Measurements from ENCODE around the gene GPS1. TPM values are rescaled to one million over a fixed set of nuclear protein-coding genes. Genes with fewer than 3 reads are reported as not detected.

The GPS1 gene
- total RNA-seq, 1 experiment from 2014 or later = 181 TPM

DNA sequence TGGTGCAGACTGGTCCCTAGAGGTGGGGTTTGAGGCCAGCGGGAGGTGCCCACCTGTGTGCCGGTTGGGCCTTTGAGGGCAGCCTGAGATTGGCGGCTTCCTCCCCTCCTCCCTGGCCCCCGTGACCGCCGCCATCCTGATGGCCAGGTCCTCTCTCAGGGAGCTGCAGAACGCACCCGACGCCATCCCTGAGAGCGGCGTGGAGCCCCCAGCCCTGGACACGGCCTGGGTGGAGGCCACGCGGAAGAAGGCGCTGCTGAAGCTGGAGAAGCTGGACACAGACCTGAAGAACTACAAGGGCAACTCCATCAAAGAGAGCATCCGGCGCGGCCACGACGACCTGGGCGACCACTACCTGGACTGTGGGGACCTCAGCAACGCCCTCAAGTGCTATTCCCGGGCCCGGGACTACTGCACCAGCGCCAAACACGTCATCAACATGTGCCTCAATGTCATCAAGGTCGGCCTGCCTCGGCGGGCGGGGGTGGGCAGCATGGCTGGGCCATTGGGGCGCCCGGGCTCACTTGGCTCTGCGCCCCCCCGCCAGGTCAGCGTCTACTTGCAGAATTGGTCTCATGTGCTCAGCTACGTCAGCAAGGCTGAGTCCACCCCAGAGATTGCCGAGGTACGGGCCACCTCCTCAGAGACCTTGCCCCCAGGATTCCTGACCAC lies 2.8 kb downstream of the GPS1 start:
- ATAC-seq (no peak), DNase-seq (ENCODE audit: low spot score) (no peak)
- Mint-ChIP-seq H3K27ac (no peak overlapping the region), H3K4me3 (no peak overlapping the region), H3K4me1 (peaks cover 4% of the 10 kb centered on the region), H3K36me3 (peaks cover 5% of the 10 kb centered on the region; the same call in 1 of the 2 replicates), H3K9me3 (no peaks in the 10 kb centered on the region), H3K27me3 (ENCODE audit: low read depth) (no peaks in the 10 kb centered on the region)
- ChIA-PET CTCF (interaction anchor here (5.8 kb wide), 1 partner anchor 24 kb away, joined by 31 read pairs; the partner anchor contains the start of gene RAC3), POLR2A (interaction anchor here (0.5 to 1.6 kb wide), 2 partner anchors 17 to 323 kb away, joined by 3 to 5 read pairs; partner anchors contain the start of gene DCXR)
- TF ChIP-seq, protein P1, sequence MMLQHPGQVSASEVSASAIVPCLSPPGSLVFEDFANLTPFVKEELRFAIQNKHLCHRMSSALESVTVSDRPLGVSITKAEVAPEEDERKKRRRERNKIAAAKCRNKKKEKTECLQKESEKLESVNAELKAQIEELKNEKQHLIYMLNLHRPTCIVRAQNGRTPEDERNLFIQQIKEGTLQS (CRISPR knock-in tag; conservative IDR thresholded peaks at IDR 0.05) = no peak
- TF ChIP-seq, protein P2, sequence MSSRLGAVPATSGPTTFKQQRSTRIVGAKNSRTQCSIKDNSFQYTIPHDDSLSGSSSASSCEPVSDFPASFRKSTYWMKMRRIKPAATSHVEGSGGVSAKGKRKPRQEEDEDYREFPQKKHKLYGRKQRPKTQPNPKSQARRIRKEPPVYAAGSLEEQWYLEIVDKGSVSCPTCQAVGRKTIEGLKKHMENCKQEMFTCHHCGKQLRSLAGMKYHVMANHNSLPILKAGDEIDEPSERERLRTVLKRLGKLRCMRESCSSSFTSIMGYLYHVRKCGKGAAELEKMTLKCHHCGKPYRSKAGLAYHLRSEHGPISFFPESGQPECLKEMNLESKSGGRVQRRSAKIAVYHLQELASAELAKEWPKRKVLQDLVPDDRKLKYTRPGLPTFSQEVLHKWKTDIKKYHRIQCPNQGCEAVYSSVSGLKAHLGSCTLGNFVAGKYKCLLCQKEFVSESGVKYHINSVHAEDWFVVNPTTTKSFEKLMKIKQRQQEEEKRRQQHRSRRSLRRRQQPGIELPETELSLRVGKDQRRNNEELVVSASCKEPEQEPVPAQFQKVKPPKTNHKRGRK (CRISPR knock-in tag; IDR thresholded peaks at IDR 0.05; ENCODE audit: borderline replicate concordance) = no peak
- TF ChIP-seq, protein P3, sequence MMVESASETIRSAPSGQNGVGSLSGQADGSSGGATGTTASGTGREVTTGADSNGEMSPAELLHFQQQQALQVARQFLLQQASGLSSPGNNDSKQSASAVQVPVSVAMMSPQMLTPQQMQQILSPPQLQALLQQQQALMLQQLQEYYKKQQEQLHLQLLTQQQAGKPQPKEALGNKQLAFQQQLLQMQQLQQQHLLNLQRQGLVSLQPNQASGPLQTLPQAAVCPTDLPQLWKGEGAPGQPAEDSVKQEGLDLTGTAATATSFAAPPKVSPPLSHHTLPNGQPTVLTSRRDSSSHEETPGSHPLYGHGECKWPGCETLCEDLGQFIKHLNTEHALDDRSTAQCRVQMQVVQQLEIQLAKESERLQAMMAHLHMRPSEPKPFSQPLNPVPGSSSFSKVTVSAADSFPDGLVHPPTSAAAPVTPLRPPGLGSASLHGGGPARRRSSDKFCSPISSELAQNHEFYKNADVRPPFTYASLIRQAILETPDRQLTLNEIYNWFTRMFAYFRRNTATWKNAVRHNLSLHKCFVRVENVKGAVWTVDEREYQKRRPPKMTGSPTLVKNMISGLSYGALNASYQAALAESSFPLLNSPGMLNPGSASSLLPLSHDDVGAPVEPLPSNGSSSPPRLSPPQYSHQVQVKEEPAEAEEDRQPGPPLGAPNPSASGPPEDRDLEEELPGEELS (CRISPR knock-in tag; IDR thresholded peaks at IDR 0.05) = no peak
- no peak for TF ChIP-seq NR3C1 (CRISPR knock-in tag; conservative IDR thresholded peaks at IDR 0.05; ENCODE audit: low read depth)
- TF ChIP-seq, protein P4, sequence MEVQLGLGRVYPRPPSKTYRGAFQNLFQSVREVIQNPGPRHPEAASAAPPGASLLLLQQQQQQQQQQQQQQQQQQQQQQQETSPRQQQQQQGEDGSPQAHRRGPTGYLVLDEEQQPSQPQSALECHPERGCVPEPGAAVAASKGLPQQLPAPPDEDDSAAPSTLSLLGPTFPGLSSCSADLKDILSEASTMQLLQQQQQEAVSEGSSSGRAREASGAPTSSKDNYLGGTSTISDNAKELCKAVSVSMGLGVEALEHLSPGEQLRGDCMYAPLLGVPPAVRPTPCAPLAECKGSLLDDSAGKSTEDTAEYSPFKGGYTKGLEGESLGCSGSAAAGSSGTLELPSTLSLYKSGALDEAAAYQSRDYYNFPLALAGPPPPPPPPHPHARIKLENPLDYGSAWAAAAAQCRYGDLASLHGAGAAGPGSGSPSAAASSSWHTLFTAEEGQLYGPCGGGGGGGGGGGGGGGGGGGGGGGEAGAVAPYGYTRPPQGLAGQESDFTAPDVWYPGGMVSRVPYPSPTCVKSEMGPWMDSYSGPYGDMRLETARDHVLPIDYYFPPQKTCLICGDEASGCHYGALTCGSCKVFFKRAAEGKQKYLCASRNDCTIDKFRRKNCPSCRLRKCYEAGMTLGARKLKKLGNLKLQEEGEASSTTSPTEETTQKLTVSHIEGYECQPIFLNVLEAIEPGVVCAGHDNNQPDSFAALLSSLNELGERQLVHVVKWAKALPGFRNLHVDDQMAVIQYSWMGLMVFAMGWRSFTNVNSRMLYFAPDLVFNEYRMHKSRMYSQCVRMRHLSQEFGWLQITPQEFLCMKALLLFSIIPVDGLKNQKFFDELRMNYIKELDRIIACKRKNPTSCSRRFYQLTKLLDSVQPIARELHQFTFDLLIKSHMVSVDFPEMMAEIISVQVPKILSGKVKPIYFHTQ (CRISPR knock-in tag; IDR thresholded peaks at IDR 0.05) = no peak
- no peak for TF ChIP-seq NR1H2 (CRISPR knock-in tag; IDR thresholded peaks at IDR 0.05)
- no peak for TF ChIP-seq MXD4 (CRISPR knock-in tag; IDR thresholded peaks at IDR 0.05; ENCODE audit: borderline replicate concordance)
- no peak for TF ChIP-seq NFE2L1 (CRISPR knock-in tag; IDR thresholded peaks at IDR 0.05)
- TF ChIP-seq KAT7 (CRISPR knock-in tag; IDR thresholded peaks at IDR 0.05; ENCODE audit: borderline replicate concordance) = no peak
- TF ChIP-seq, protein P5, sequence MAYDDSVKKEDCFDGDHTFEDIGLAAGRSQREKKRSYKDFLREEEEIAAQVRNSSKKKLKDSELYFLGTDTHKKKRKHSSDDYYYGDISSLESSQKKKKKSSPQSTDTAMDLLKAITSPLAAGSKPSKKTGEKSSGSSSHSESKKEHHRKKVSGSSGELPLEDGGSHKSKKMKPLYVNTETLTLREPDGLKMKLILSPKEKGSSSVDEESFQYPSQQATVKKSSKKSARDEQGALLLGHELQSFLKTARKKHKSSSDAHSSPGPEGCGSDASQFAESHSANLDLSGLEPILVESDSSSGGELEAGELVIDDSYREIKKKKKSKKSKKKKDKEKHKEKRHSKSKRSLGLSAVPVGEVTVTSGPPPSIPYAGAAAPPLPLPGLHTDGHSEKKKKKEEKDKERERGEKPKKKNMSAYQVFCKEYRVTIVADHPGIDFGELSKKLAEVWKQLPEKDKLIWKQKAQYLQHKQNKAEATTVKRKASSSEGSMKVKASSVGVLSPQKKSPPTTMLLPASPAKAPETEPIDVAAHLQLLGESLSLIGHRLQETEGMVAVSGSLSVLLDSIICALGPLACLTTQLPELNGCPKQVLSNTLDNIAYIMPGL (CRISPR knock-in tag; IDR thresholded peaks at IDR 0.05) = no peak
- TF ChIP-seq, protein P6, sequence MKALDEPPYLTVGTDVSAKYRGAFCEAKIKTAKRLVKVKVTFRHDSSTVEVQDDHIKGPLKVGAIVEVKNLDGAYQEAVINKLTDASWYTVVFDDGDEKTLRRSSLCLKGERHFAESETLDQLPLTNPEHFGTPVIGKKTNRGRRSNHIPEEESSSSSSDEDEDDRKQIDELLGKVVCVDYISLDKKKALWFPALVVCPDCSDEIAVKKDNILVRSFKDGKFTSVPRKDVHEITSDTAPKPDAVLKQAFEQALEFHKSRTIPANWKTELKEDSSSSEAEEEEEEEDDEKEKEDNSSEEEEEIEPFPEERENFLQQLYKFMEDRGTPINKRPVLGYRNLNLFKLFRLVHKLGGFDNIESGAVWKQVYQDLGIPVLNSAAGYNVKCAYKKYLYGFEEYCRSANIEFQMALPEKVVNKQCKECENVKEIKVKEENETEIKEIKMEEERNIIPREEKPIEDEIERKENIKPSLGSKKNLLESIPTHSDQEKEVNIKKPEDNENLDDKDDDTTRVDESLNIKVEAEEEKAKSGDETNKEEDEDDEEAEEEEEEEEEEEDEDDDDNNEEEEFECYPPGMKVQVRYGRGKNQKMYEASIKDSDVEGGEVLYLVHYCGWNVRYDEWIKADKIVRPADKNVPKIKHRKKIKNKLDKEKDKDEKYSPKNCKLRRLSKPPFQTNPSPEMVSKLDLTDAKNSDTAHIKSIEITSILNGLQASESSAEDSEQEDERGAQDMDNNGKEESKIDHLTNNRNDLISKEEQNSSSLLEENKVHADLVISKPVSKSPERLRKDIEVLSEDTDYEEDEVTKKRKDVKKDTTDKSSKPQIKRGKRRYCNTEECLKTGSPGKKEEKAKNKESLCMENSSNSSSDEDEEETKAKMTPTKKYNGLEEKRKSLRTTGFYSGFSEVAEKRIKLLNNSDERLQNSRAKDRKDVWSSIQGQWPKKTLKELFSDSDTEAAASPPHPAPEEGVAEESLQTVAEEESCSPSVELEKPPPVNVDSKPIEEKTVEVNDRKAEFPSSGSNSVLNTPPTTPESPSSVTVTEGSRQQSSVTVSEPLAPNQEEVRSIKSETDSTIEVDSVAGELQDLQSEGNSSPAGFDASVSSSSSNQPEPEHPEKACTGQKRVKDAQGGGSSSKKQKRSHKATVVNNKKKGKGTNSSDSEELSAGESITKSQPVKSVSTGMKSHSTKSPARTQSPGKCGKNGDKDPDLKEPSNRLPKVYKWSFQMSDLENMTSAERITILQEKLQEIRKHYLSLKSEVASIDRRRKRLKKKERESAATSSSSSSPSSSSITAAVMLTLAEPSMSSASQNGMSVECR (CRISPR knock-in tag; IDR thresholded peaks at IDR 0.05; ENCODE audit: borderline replicate concordance) = no peak
- TF ChIP-seq GTF2I (CRISPR knock-in tag; conservative IDR thresholded peaks at IDR 0.05) = no peak
- TF ChIP-seq ZBTB21 (CRISPR knock-in tag; IDR thresholded peaks at IDR 0.05; ENCODE audit: borderline replicate concordance) = no peak
- no peak for TF ChIP-seq ZNF671 (CRISPR knock-in tag; IDR thresholded peaks at IDR 0.05)
- TF ChIP-seq ETV6 (CRISPR knock-in tag; IDR thresholded peaks at IDR 0.05) = no peak
- TF ChIP-seq ATF1 (CRISPR knock-in tag; IDR thresholded peaks at IDR 0.05) = no peak
- no peak for TF ChIP-seq SOX15 (CRISPR knock-in tag; IDR thresholded peaks at IDR 0.05)
- no peak for TF ChIP-seq ZNF121 (CRISPR knock-in tag; IDR thresholded peaks at IDR 0.05)
